HCT116 (cell line): ENCODE measurements around the gene GALNS. TPM values are rescaled to one million over a fixed set of nuclear protein-coding genes. Genes with fewer than 3 reads are reported as not detected.

Source experiments
- ATAC-seq: fragments of 200-7000 bp; cut with Tn5 transposase; 2 replicates; pipeline ENCODE4 v1.9.1; 2020; ENCODE audit warnings: mild to moderate bottlenecking, moderate library complexity
- BruUV-seq: library from RNA; stranded (reverse); fragments of 400-500 nt; replicated peaks from 2 replicates; lab custom pipeline; 2021; lab: Mats Ljungman, UMichigan
- CTCF ChIA-PET: fragments of 300-600 bp; sonication (Branson Sonifier 250); formaldehyde crosslinking; loops from one replicate; lab custom pipeline; 2021; ENCODE audit warnings: antibody characterized with exemption; lab: Charles Lee
- POLR2A ChIA-PET: fragments of 300-600, 350-600 bp; sonication (Branson Sonifier 250); formaldehyde crosslinking; loops from one replicate; lab custom pipeline; 2021; ENCODE audit warnings: antibody characterized with exemption; lab: Charles Lee
- RAD21 ChIA-PET, 2 experiments: fragments of 300-600 bp; sonication (Branson Sonifier 250); formaldehyde crosslinking; loops; one replicate each; lab custom pipeline; 2023; ENCODE audit warnings: low total read pairs in 2 of 2; ENCODE audit not compliant: uncharacterized antibody in 2 of 2, unreplicated experiment in 2 of 2, low non-redundant PET in 1 of 2; lab: Charles Lee
- DNase-seq: peaks from one replicate; pipeline ENCODE4 v3.0.0-alpha.2; 2010; ENCODE audit warnings: low read depth, low spot score
- H2AFZ ChIP-seq: fragments of 200-600 bp; shearing (Covaris generic), sonication (generic); 2 replicates; pipeline ENCODE4 v1.6.1; 2017; ENCODE audit warnings: low read depth, mixed run types, mixed read lengths, antibody characterized with exemption, low read length; ENCODE audit not compliant: poor library complexity, severe bottlenecking
- H3K27ac ChIP-seq: 2 replicates; pipeline ENCODE4 v1.5.1; 2012; ENCODE audit warnings: low read depth, low read length
- H3K27me3 ChIP-seq: fragments of 200-600 bp; sonication (generic); 2 replicates; pipeline ENCODE4 v1.6.1; 2016; ENCODE audit warnings: mixed run types, low read length, mixed read lengths; ENCODE audit not compliant: insufficient read depth
- H3K36me3 ChIP-seq, 2 experiments: fragments of 200-500 bp in 1 of 2; fragments of 200-600 bp in 1 of 2; sonication (Bioruptor generic) in 1 of 2; sonication (generic) in 1 of 2; 2 replicates each; pipeline versions ENCODE4 v1.5.1 to v1.6.1; 2014 to 2016; ENCODE audit warnings: low read length in 2 of 2, inconsistent platforms in 1 of 2, mixed read lengths in 1 of 2, mixed run types in 1 of 2; ENCODE audit not compliant: insufficient read depth in 2 of 2, control insufficient read depth in 1 of 2
- H3K4me1 ChIP-seq, 2 experiments: fragments of 200-600 bp in 1 of 2; sonication (generic) in 1 of 2; 2 replicates each; pipeline versions ENCODE4 v1.5.1 to v1.6.1; 2012 to 2017; ENCODE audit warnings: low read length in 2 of 2, inconsistent platforms in 1 of 2, mild to moderate bottlenecking in 1 of 2, mixed read lengths in 1 of 2, mixed run types in 1 of 2, moderate library complexity in 1 of 2; ENCODE audit not compliant: insufficient read depth in 2 of 2, control insufficient read depth in 1 of 2
- H3K4me2 ChIP-seq: fragments of 200-600 bp; sonication (generic); 2 replicates; pipeline ENCODE4 v1.6.1; 2017; ENCODE audit warnings: mixed run types, low read length, mixed read lengths
- H3K4me3 ChIP-seq, 2 experiments: fragments of 200-600 bp in 1 of 2; sonication (generic) in 1 of 2; replicated peaks in 1 of 2; 2 replicates each; pipeline ENCODE4 v1.5.1; 2011 to 2016; ENCODE audit warnings: low read length in 2 of 2, control low read depth in 1 of 2, low read depth in 1 of 2, mild to moderate bottlenecking in 1 of 2, mixed read lengths in 1 of 2, mixed run types in 1 of 2
- H3K79me2 ChIP-seq: fragments of 200-600 bp; sonication (generic); 2 replicates; pipeline ENCODE4 v1.6.1; 2017; ENCODE audit warnings: mild to moderate bottlenecking, mixed run types, low read length, moderate library complexity, mixed read lengths; ENCODE audit not compliant: insufficient read depth
- H3K9ac ChIP-seq: fragments of 200-600 bp; sonication (generic); 2 replicates; pipeline ENCODE4 v1.6.1; 2016; ENCODE audit warnings: low read length, mixed read lengths
- H3K9me2 ChIP-seq: fragments of 200-600 bp; sonication (generic), shearing (Covaris generic); 2 replicates; pipeline ENCODE4 v1.6.1; 2017; ENCODE audit warnings: mixed run types, mild to moderate bottlenecking, moderate library complexity; ENCODE audit not compliant: insufficient read depth
- H3K9me3 ChIP-seq, 2 experiments: fragments of 200-500 bp in 1 of 2; fragments of 200-600 bp in 1 of 2; sonication (Bioruptor generic) in 1 of 2; sonication (generic) in 1 of 2; 2 replicates each; pipeline ENCODE4 v1.6.1; 2014 to 2017; ENCODE audit warnings: low read length in 2 of 2, mixed read lengths in 2 of 2, inconsistent platforms in 1 of 2, low read depth in 1 of 2, mild to moderate bottlenecking in 1 of 2, mixed run types in 1 of 2, moderate library complexity in 1 of 2; ENCODE audit not compliant: control insufficient read depth in 1 of 2, insufficient read depth in 1 of 2
- H4K20me1 ChIP-seq: fragments of 200-600 bp; sonication (generic), shearing (Covaris generic); 2 replicates; pipeline ENCODE4 v1.6.1; 2017; ENCODE audit warnings: mixed run types, mild to moderate bottlenecking, moderate library complexity; ENCODE audit not compliant: insufficient read depth
- ATF3 ChIP-seq: IDR thresholded peaks from 2 replicates; pipeline ENCODE4 v1.6.1; 2012
- CBX3 ChIP-seq: IDR thresholded peaks from 2 replicates; pipeline ENCODE4 v1.6.1; 2012; ENCODE audit warnings: low read depth
- CEBPB ChIP-seq: IDR thresholded peaks from 2 replicates; pipeline ENCODE4 v1.6.1; 2012; ENCODE audit warnings: low read depth
- EGR1 ChIP-seq: IDR thresholded peaks from 2 replicates; pipeline ENCODE4 v1.6.1; 2012; ENCODE audit warnings: low read depth
- ELF1 ChIP-seq: IDR thresholded peaks from 2 replicates; pipeline ENCODE4 v1.6.1; 2012; ENCODE audit warnings: low read depth, borderline replicate concordance
- EZH2 ChIP-seq: fragments of 200-600 bp; sonication (generic); IDR thresholded peaks from 2 replicates; pipeline ENCODE4 v1.6.1; 2017; ENCODE audit warnings: antibody characterized with exemption, mixed run types
- EZH2phosphoT487 ChIP-seq: fragments of 200-600 bp; IDR thresholded peaks from 2 replicates; pipeline ENCODE4 v1.6.1; 2018; ENCODE audit warnings: antibody characterized with exemption, borderline replicate concordance
- JUND ChIP-seq: IDR thresholded peaks from 2 replicates; pipeline ENCODE4 v1.6.1; 2012
- POLR2AphosphoS5 ChIP-seq: IDR thresholded peaks from 2 replicates; pipeline ENCODE4 v1.6.1; 2011; ENCODE audit warnings: mild to moderate bottlenecking, low read depth, low read length, moderate library complexity
- SIN3A ChIP-seq: IDR thresholded peaks from 2 replicates; pipeline ENCODE4 v1.6.1; 2012; ENCODE audit warnings: low read depth
- SP1 ChIP-seq: IDR thresholded peaks from 2 replicates; pipeline ENCODE4 v1.6.1; 2012; ENCODE audit warnings: low read depth
- SRF ChIP-seq: IDR thresholded peaks from 2 replicates; pipeline ENCODE4 v1.6.1; 2012; ENCODE audit warnings: low read depth
- TCF7L2 ChIP-seq: IDR thresholded peaks from 2 replicates; pipeline ENCODE4 v1.7.0; 2011; ENCODE audit warnings: borderline replicate concordance, inconsistent platforms; ENCODE audit not compliant: insufficient read depth, insufficient read length; ENCODE audit errors: extremely low read depth
- YY1 ChIP-seq: IDR thresholded peaks from 2 replicates; pipeline ENCODE4 v1.6.1; 2011; ENCODE audit warnings: low read length, low read depth, moderate library complexity, mild to moderate bottlenecking; ENCODE audit not compliant: insufficient replicate concordance; ENCODE audit errors: extremely low read depth
- ZBTB33 ChIP-seq: IDR thresholded peaks from 2 replicates; pipeline ENCODE4 v1.6.1; 2011; ENCODE audit warnings: mild to moderate bottlenecking, low read length, moderate library complexity; ENCODE audit not compliant: insufficient replicate concordance; ENCODE audit errors: extremely low read depth
- ZFX ChIP-seq: fragments of 450-650 bp; IDR thresholded peaks from 2 replicates; pipeline ENCODE4 v1.6.1; 2017
- ZNF274 ChIP-seq: fragments of 200-500 bp; sonication (Bioruptor generic); IDR thresholded peaks from 2 replicates; pipeline ENCODE4 v1.6.1; 2014; ENCODE audit warnings: mild to moderate bottlenecking, low read depth, low read length, inconsistent platforms
- intact Hi-C: fragments of 100-400 bp; cut with micrococcal nuclease; formaldehyde crosslinking; loops from 2 replicates; pipeline ENCODE4 v1.10.0; 2022
- total RNA-seq: library from RNA; stranded (reverse); gene quantifications from one replicate; pipeline ENCODE4 v1.2.1, GENCODE V29; 2021; ENCODE audit not compliant: unreplicated experiment
- TF ChIP-seq, protein P1 (sequence below): IDR thresholded peaks from 2 replicates; pipeline ENCODE4 v1.6.1; 2012
- TF ChIP-seq, protein P2 (sequence below), 3 experiments: fragments of 200-600 bp in 1 of 3; sonication (generic) in 1 of 3; IDR thresholded peaks in 2 of 3; conservative IDR thresholded peaks in 1 of 3; 2 replicates each; pipeline ENCODE4 v1.5.1; 2012 to 2017; ENCODE audit warnings: low read depth in 2 of 3, low read length in 2 of 3, antibody characterized with exemption in 1 of 3, borderline replicate concordance in 1 of 3, control low read depth in 1 of 3, mild to moderate bottlenecking in 1 of 3, mixed read lengths in 1 of 3, mixed run types in 1 of 3, moderate library complexity in 1 of 3; ENCODE audit not compliant: insufficient read depth in 1 of 3

The GALNS gene
- total RNA-seq, 1 experiment from 2014 or later = 44.6 TPM

- TF ChIP-seq TCF7L2 (no peak), YY1 (no peak), SIN3A (no peak), EZH2phosphoT487 (no peak), CEBPB (no peak), ZNF274 (no peak), ZFX (no peak), CBX3 (no peak), SRF (no peak)
- TF ChIP-seq, protein P1, sequence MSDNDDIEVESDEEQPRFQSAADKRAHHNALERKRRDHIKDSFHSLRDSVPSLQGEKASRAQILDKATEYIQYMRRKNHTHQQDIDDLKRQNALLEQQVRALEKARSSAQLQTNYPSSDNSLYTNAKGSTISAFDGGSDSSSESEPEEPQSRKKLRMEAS = no peak
Observed at GRCh38 chr16:88870608-88871348, 14.0 kb upstream of the GALNS start (continued).

GRCh38 chr16:88869673-88869980, 12.9 kb upstream of the GALNS start:
- no peak overlapping the region for H3K4me2 ChIP-seq
- ATAC-seq = no peak
- POLR2A ChIA-PET = no interaction called here
- intact Hi-C loops = no loop called here
- no peaks in the 10 kb centered on the region for H4K20me1 ChIP-seq
- no peak for DNase-seq
- no peaks in the 10 kb centered on the region for H3K4me1 ChIP-seq
- no TSS peak for BruUV-seq
- H2AFZ ChIP-seq = no peak overlapping the region
- H3K9ac ChIP-seq = no peak overlapping the region
- RAD21 ChIA-PET = no interaction called here
- no peaks in the 10 kb centered on the region for H3K36me3 ChIP-seq
- CTCF ChIA-PET = no interaction called here
- no peak overlapping the region for H3K27ac ChIP-seq
- H3K4me3 ChIP-seq = no peak overlapping the region
- TF ChIP-seq SP1 (no peak), JUND (no peak), EGR1 (no peak), YY1 (no peak), CEBPB (no peak), POLR2AphosphoS5 (no peak), EZH2 (no peak), ATF3 (no peak), ZBTB33 (no peak), SRF (no peak), CBX3 (no peak), ZFX (no peak), EZH2phosphoT487 (no peak), ELF1 (no peak)
- TF ChIP-seq, protein P1 = no peak
- TF ChIP-seq, protein P2, sequence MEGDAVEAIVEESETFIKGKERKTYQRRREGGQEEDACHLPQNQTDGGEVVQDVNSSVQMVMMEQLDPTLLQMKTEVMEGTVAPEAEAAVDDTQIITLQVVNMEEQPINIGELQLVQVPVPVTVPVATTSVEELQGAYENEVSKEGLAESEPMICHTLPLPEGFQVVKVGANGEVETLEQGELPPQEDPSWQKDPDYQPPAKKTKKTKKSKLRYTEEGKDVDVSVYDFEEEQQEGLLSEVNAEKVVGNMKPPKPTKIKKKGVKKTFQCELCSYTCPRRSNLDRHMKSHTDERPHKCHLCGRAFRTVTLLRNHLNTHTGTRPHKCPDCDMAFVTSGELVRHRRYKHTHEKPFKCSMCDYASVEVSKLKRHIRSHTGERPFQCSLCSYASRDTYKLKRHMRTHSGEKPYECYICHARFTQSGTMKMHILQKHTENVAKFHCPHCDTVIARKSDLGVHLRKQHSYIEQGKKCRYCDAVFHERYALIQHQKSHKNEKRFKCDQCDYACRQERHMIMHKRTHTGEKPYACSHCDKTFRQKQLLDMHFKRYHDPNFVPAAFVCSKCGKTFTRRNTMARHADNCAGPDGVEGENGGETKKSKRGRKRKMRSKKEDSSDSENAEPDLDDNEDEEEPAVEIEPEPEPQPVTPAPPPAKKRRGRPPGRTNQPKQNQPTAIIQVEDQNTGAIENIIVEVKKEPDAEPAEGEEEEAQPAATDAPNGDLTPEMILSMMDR (IDR thresholded peaks at IDR 0.05 in 2 of 3, conservative IDR thresholded peaks at IDR 0.05 in 1 of 3; ENCODE audit: borderline replicate concordance in 1 of 3, insufficient read depth in 1 of 3, low read depth in 2 of 3, low read length in 2 of 3) = no peak
- H3K27me3 ChIP-seq = no peaks in the 10 kb centered on the region
- no peaks in the 10 kb centered on the region for H3K9me2 ChIP-seq
- no peaks in the 10 kb centered on the region for H3K79me2 ChIP-seq
- H3K9me3 ChIP-seq = no peaks in the 10 kb centered on the region
